SJCRH30 (cell line): ENCODE measurements around the gene COL6A1. TPM values are rescaled to one million over a fixed set of nuclear protein-coding genes. Genes with fewer than 3 reads are reported as not detected.
A peak's percentile ranks its signal among the peaks of the same experiment; 100 is the strongest.

Experiments used
- DNase-seq, 2 experiments: peaks; one replicate each; pipeline ENCODE4 v3.0.0-alpha.2; 2015 to 2020
- H3K27ac ChIP-seq: fragments of 250-450 bp; sonication (Bioruptor Pico); 2 replicates; pipeline ENCODE4 v1.5.1; 2020; ENCODE audit warnings: mild to moderate bottlenecking, moderate library complexity
- H3K27me3 ChIP-seq: fragments of 250-450 bp; sonication (Bioruptor Pico); 2 replicates; pipeline ENCODE4 v1.5.1; 2020; ENCODE audit warnings: mild to moderate bottlenecking, moderate library complexity
- H3K36me3 ChIP-seq: fragments of 250-450 bp; sonication (Bioruptor Pico); 2 replicates; pipeline ENCODE4 v1.5.1; 2020; ENCODE audit warnings: mild to moderate bottlenecking, moderate library complexity
- H3K4me1 ChIP-seq: fragments of 250-450 bp; sonication (Bioruptor Pico); 2 replicates; pipeline ENCODE4 v1.5.1; 2020; ENCODE audit warnings: mild to moderate bottlenecking, moderate library complexity
- H3K4me3 ChIP-seq: fragments of 250-450 bp; sonication (Bioruptor Pico); 2 replicates; pipeline ENCODE4 v1.5.1; 2020; ENCODE audit warnings: mild to moderate bottlenecking, moderate library complexity
- H3K9me3 ChIP-seq: fragments of 250-450 bp; sonication (Bioruptor Pico); replicated peaks from 2 replicates; pipeline ENCODE4 v1.5.1; 2020; ENCODE audit warnings: mild to moderate bottlenecking, moderate library complexity
- total RNA-seq: library from RNA; depleted of rRNA; stranded (reverse); fragments of >200 nt; shearing (Covaris generic); gene quantifications from 2 replicates; pipeline ENCODE4 v1.2.3, GENCODE V29; 2014

COL6A1 gene
- total RNA-seq, 1 experiment from 2014 or later = 12.6 TPM

- no peaks in the 10 kb centered on the region for H3K4me1 ChIP-seq
- peak in 1 of 2 experiments; percentile 1 for DNase-seq
- H3K9me3 ChIP-seq = no peaks in the 10 kb centered on the region
- no peak overlapping the region for H3K27ac ChIP-seq
- no peaks in the 10 kb centered on the region for H3K27me3 ChIP-seq
- no peak overlapping the region for H3K4me3 ChIP-seq
- no peaks in the 10 kb centered on the region for H3K36me3 ChIP-seq
Measured at GRCh38 chr21:45996311-45997204, 15.0 kb downstream of the COL6A1 start.

GRCh38 chr21:45997205-45997494 is 15.6 kb downstream of the COL6A1 start:
- DNase-seq = no peak
- Histone ChIP-seq H3K27me3 (no peaks in the 10 kb centered on the region), H3K4me3 (no peak overlapping the region), H3K9me3 (no peaks in the 10 kb centered on the region), H3K27ac (no peak overlapping the region), H3K4me1 (no peaks in the 10 kb centered on the region), H3K36me3 (no peaks in the 10 kb centered on the region)

- Histone ChIP-seq H3K27ac (no peak overlapping the region), H3K36me3 (no peaks in the 10 kb centered on the region), H3K4me3 (no peak overlapping the region), H3K9me3 (no peaks in the 10 kb centered on the region), H3K27me3 (no peaks in the 10 kb centered on the region), H3K4me1 (no peaks in the 10 kb centered on the region)
- DNase-seq = no peak
Measured at GRCh38 chr21:45997495-45998275, 16.1 kb downstream of the COL6A1 start.

GRCh38 chr21:45998276-45998701 is 16.7 kb downstream of the COL6A1 start:
- no peaks in the 10 kb centered on the region for H3K36me3 ChIP-seq
- H3K27me3 ChIP-seq = no peaks in the 10 kb centered on the region
- H3K27ac ChIP-seq = no peak overlapping the region
- no peaks in the 10 kb centered on the region for H3K4me1 ChIP-seq
- no peak for DNase-seq
- H3K4me3 ChIP-seq = no peak overlapping the region
- H3K9me3 ChIP-seq = no peaks in the 10 kb centered on the region

GRCh38 chr21:45998871-45999580 is 17.5 kb downstream of the COL6A1 start:
- Histone ChIP-seq H3K4me3 (no peak overlapping the region), H3K36me3 (no peaks in the 10 kb centered on the region), H3K9me3 (no peaks in the 10 kb centered on the region), H3K27ac (no peak overlapping the region), H3K27me3 (no peaks in the 10 kb centered on the region), H3K4me1 (no peaks in the 10 kb centered on the region)
- no peak for DNase-seq

GRCh38 chr21:45999581-46000181 is 18.1 kb downstream of the COL6A1 start:
- Histone ChIP-seq H3K36me3 (no peaks in the 10 kb centered on the region), H3K4me1 (no peaks in the 10 kb centered on the region), H3K27ac (no peak overlapping the region), H3K27me3 (no peaks in the 10 kb centered on the region), H3K4me3 (no peak overlapping the region), H3K9me3 (no peaks in the 10 kb centered on the region)
- DNase-seq = no peak

- Histone ChIP-seq H3K9me3 (no peaks in the 10 kb centered on the region), H3K27ac (no peak overlapping the region), H3K4me1 (no peaks in the 10 kb centered on the region), H3K4me3 (no peak overlapping the region), H3K27me3 (no peaks in the 10 kb centered on the region), H3K36me3 (no peaks in the 10 kb centered on the region)
- DNase-seq = no peak
Measured at GRCh38 chr21:46000182-46000730, 18.7 kb downstream of the COL6A1 start.

GRCh38 chr21:46000731-46001641 is 19.4 kb downstream of the COL6A1 start:
- DNase-seq = peak in 1 of 2 experiments; percentile 1
- no peak overlapping the region for H3K27ac ChIP-seq
- no peaks in the 10 kb centered on the region for H3K9me3 ChIP-seq
- no peak overlapping the region for H3K4me3 ChIP-seq
- no peaks in the 10 kb centered on the region for H3K4me1 ChIP-seq
- H3K36me3 ChIP-seq = no peaks in the 10 kb centered on the region
- no peaks in the 10 kb centered on the region for H3K27me3 ChIP-seq

- Histone ChIP-seq H3K27ac (no peak overlapping the region), H3K9me3 (no peaks in the 10 kb centered on the region), H3K27me3 (no peaks in the 10 kb centered on the region), H3K4me3 (no peak overlapping the region), H3K4me1 (no peaks in the 10 kb centered on the region), H3K36me3 (no peaks in the 10 kb centered on the region)
- DNase-seq = peak in 1 of 2 experiments; percentile 2
Measured at GRCh38 chr21:46001821-46002681, 20.5 kb downstream of the COL6A1 start.

GRCh38 chr21:46002841-46003574 is 21.4 kb downstream of the COL6A1 start:
- Histone ChIP-seq H3K4me1 (no peaks in the 10 kb centered on the region), H3K36me3 (no peaks in the 10 kb centered on the region), H3K27ac (no peak overlapping the region), H3K27me3 (no peaks in the 10 kb centered on the region), H3K9me3 (no peaks in the 10 kb centered on the region), H3K4me3 (no peak overlapping the region)
- DNase-seq = no peak

GRCh38 chr21:46003575-46004007 is 22.0 kb downstream of the COL6A1 start:
- no peak overlapping the region for H3K27ac ChIP-seq
- no peaks in the 10 kb centered on the region for H3K27me3 ChIP-seq
- H3K4me1 ChIP-seq = no peaks in the 10 kb centered on the region
- H3K9me3 ChIP-seq = no peaks in the 10 kb centered on the region
- H3K4me3 ChIP-seq = no peak overlapping the region
- no peak for DNase-seq
- no peaks in the 10 kb centered on the region for H3K36me3 ChIP-seq

- Histone ChIP-seq H3K9me3 (no peaks in the 10 kb centered on the region), H3K27me3 (no peaks in the 10 kb centered on the region), H3K4me1 (no peaks in the 10 kb centered on the region), H3K4me3 (no peak overlapping the region), H3K27ac (no peak overlapping the region), H3K36me3 (no peaks in the 10 kb centered on the region)
- no peak for DNase-seq
Measured at GRCh38 chr21:46004168-46004861, 22.7 kb downstream of the COL6A1 start.
